H9 (cell line): ENCODE data around the gene NRG3. TPM values are rescaled to one million over a fixed set of nuclear protein-coding genes. Genes with fewer than 3 reads are reported as not detected.

ENCODE experiments used
- DNase-seq: peaks from one replicate; pipeline ENCODE4 v3.0.0-alpha.2; 2017
- H2AFZ ChIP-seq: one replicate; pipeline ENCODE4 v1.6.1; 2013; ENCODE audit warnings: mild to moderate bottlenecking, low read length, control low read depth, moderate library complexity
- H2AK5ac ChIP-seq: 2 replicates; pipeline ENCODE4 v1.6.1; 2013; ENCODE audit warnings: low read length, control low read depth, mixed read lengths; ENCODE audit not compliant: insufficient read length
- H2BK120ac ChIP-seq: one replicate; pipeline ENCODE4 v1.6.1; 2013; ENCODE audit warnings: low read depth, mild to moderate bottlenecking, low read length, control low read depth, inconsistent platforms; ENCODE audit not compliant: poor library complexity, severe bottlenecking
- H2BK12ac ChIP-seq: 2 replicates; pipeline ENCODE4 v1.6.1; 2013; ENCODE audit warnings: low read length, control low read depth, mixed read lengths, low read depth; ENCODE audit not compliant: insufficient read length
- H2BK15ac ChIP-seq: 2 replicates; pipeline ENCODE4 v1.6.1; 2013; ENCODE audit warnings: low read depth, low read length, control low read depth
- H2BK20ac ChIP-seq: one replicate; pipeline ENCODE4 v1.6.1; 2013; ENCODE audit warnings: low read depth, mild to moderate bottlenecking, low read length, control low read depth, inconsistent platforms; ENCODE audit not compliant: poor library complexity, severe bottlenecking
- H2BK5ac ChIP-seq: 2 replicates; pipeline ENCODE4 v1.6.1; 2013; ENCODE audit warnings: low read length, control low read depth, mixed read lengths; ENCODE audit not compliant: insufficient read length
- H3K14ac ChIP-seq: 2 replicates; pipeline ENCODE4 v1.6.1; 2013; ENCODE audit warnings: low read length, control low read depth; ENCODE audit not compliant: insufficient read depth
- H3K18ac ChIP-seq: 2 replicates; pipeline ENCODE4 v1.6.1; 2013; ENCODE audit warnings: low read depth, mild to moderate bottlenecking, mixed read lengths, low read length, control low read depth; ENCODE audit not compliant: insufficient read length
- H3K23ac ChIP-seq: 2 replicates; pipeline ENCODE4 v1.6.1; 2013; ENCODE audit warnings: low read length, control low read depth, mixed read lengths, low read depth; ENCODE audit not compliant: insufficient read length
- H3K23me2 ChIP-seq: 2 replicates; pipeline ENCODE4 v1.6.1; 2013; ENCODE audit warnings: low read depth, mild to moderate bottlenecking, mixed read lengths, low read length, control low read depth; ENCODE audit not compliant: insufficient read length, poor library complexity, severe bottlenecking
- H3K27ac ChIP-seq: 2 replicates; pipeline ENCODE4 v1.5.1; 2013; ENCODE audit warnings: low read length, control low read depth, mixed read lengths, low read depth; ENCODE audit not compliant: insufficient read length
- H3K27me3 ChIP-seq: 2 replicates; pipeline ENCODE4 v1.6.1; 2013; ENCODE audit warnings: low read length, control low read depth, inconsistent platforms; ENCODE audit not compliant: insufficient read depth
- H3K4ac ChIP-seq: 2 replicates; pipeline ENCODE4 v1.6.1; 2013; ENCODE audit warnings: low read depth, mild to moderate bottlenecking, control low read depth, inconsistent platforms, low read length, moderate library complexity
- H3K4me1 ChIP-seq: 2 replicates; pipeline ENCODE4 v1.6.1; 2013; ENCODE audit warnings: low read length, control low read depth, inconsistent platforms; ENCODE audit not compliant: insufficient read depth
- H3K4me2 ChIP-seq: 2 replicates; pipeline ENCODE4 v1.6.1; 2013; ENCODE audit warnings: low read length, control low read depth, mixed read lengths; ENCODE audit not compliant: insufficient read length, insufficient read depth
- H3K56ac ChIP-seq: 2 replicates; pipeline ENCODE4 v1.6.1; 2013; ENCODE audit warnings: low read depth, mild to moderate bottlenecking, mixed read lengths, low read length, control low read depth; ENCODE audit not compliant: insufficient read length
- H3K79me1 ChIP-seq: 2 replicates; pipeline ENCODE4 v1.6.1; 2013; ENCODE audit warnings: low read depth, mild to moderate bottlenecking, moderate library complexity, low read length, control low read depth, inconsistent platforms; ENCODE audit not compliant: insufficient read depth, poor library complexity, severe bottlenecking
- H3K79me2 ChIP-seq: 2 replicates; pipeline ENCODE4 v1.6.1; 2013; ENCODE audit warnings: low read length, control low read depth, inconsistent platforms; ENCODE audit not compliant: insufficient read depth
- H3K9ac ChIP-seq: 2 replicates; pipeline ENCODE4 v1.6.1; 2013; ENCODE audit warnings: low read length, control low read depth, mixed read lengths; ENCODE audit not compliant: insufficient read length; ENCODE audit errors: extremely low read depth
- H3K9me3 ChIP-seq: one replicate; pipeline ENCODE4 v1.6.1; 2013; ENCODE audit warnings: low read depth, low read length, inconsistent platforms; ENCODE audit not compliant: control insufficient read depth
- H3T11ph ChIP-seq: one replicate; pipeline ENCODE4 v1.6.1; 2013; ENCODE audit warnings: mild to moderate bottlenecking, low read length, control low read depth, inconsistent platforms
- H4K20me1 ChIP-seq: one replicate; pipeline ENCODE4 v1.6.1; 2013; ENCODE audit not compliant: control insufficient read depth, insufficient read length, insufficient read depth
- H4K5ac ChIP-seq: 2 replicates; pipeline ENCODE4 v1.6.1; 2013; ENCODE audit warnings: low read depth, mild to moderate bottlenecking, mixed read lengths, low read length, control low read depth; ENCODE audit not compliant: insufficient read length
- H4K8ac ChIP-seq: replicated peaks from 2 replicates; pipeline ENCODE4 v1.6.1; 2013; ENCODE audit warnings: low read length, control low read depth, mixed read lengths, low read depth; ENCODE audit not compliant: insufficient read length
- H4K91ac ChIP-seq: 2 replicates; pipeline ENCODE4 v1.6.1; 2013; ENCODE audit warnings: low read depth, mild to moderate bottlenecking, moderate library complexity, mixed read lengths, low read length, control low read depth; ENCODE audit not compliant: insufficient read length
- H3K27ac Mint-ChIP-seq, 3 experiments: 2 replicates in 2 of 3; 3 replicates in 1 of 3; pipeline ENCODE4 v1.8.0; 2020 to 2021; ENCODE audit warnings: mixed read lengths in 3 of 3, mild to moderate bottlenecking in 1 of 3, moderate library complexity in 1 of 3
- H3K27me3 Mint-ChIP-seq: 2 replicates; pipeline ENCODE4 v1.8.0; 2021; ENCODE audit warnings: low read depth, mild to moderate bottlenecking, moderate library complexity, mixed read lengths
- H3K36me3 Mint-ChIP-seq, 3 experiments: 2 replicates in 2 of 3; 3 replicates in 1 of 3; pipeline ENCODE4 v1.8.0; 2020 to 2021; ENCODE audit warnings: low read depth in 3 of 3, mixed read lengths in 3 of 3; ENCODE audit not compliant: insufficient read depth in 1 of 3
- H3K4me1 Mint-ChIP-seq, 2 experiments: 2 replicates each; pipeline ENCODE4 v1.8.0; 2020; ENCODE audit warnings: mixed read lengths in 2 of 2
- H3K4me3 Mint-ChIP-seq, 2 experiments: 2 replicates in 1 of 2; 3 replicates in 1 of 2; pipeline ENCODE4 v1.8.0; 2020 to 2021; ENCODE audit warnings: mild to moderate bottlenecking in 2 of 2, mixed read lengths in 2 of 2, moderate library complexity in 1 of 2
- H3K9me3 Mint-ChIP-seq, 2 experiments: 2 replicates in 1 of 2; 3 replicates in 1 of 2; pipeline ENCODE4 v1.8.0; 2020; ENCODE audit warnings: mild to moderate bottlenecking in 2 of 2, mixed read lengths in 2 of 2, moderate library complexity in 1 of 2
- CTCF ChIP-seq: fragments of 200-600 bp; sonication (generic); conservative IDR thresholded peaks from 3 replicates; pipeline ENCODE4 v1.8.0; 2021; ENCODE audit warnings: antibody characterized with exemption, mild to moderate bottlenecking
- WGBS: extraction: QIAGEN DNeasy Blood & Tissue Kit; methylation state at CpG from one replicate; pipeline ENCODE4 v1.1.7; 2013; ENCODE audit warnings: missing lambda C conversion rate, low lambda C conversion rate, mixed read lengths; ENCODE audit not compliant: insufficient read length; ENCODE audit errors: extremely low coverage; 5-methylcytosine and 5-hydroxymethylcytosine counted together
- total RNA-seq: library from RNA; stranded (reverse); gene quantifications from 2 replicates; pipeline ENCODE4 v1.2.1, GENCODE V29; 2021

NRG3 gene
- total RNA-seq, 1 experiment from 2014 or later = 1.6 TPM

- no peak for DNase-seq
- H3K23ac ChIP-seq = no peak overlapping the region
- H3K9ac ChIP-seq = no peak overlapping the region
- H3K4ac ChIP-seq = no peak overlapping the region
- Mint-ChIP-seq H3K27ac (no peak overlapping the region; a peak in 1 of 7 replicates), H3K36me3 (peaks cover 0 to 2% (median 0%) of the 10 kb centered on the region in 3 experiments; a peak in 1 of 7 replicates), H3K4me1 (peaks cover 18 to 25% of the 10 kb centered on the region in 2 experiments), H3K4me3 (no peak overlapping the region), H3K9me3 (no peaks in the 10 kb centered on the region), H3K27me3 (no peaks in the 10 kb centered on the region)
- peaks cover 6% of the 10 kb centered on the region; the same call in 1 of the 2 replicates for H3K4me1 ChIP-seq
- no peak overlapping the region for H3T11ph ChIP-seq
- H3K56ac ChIP-seq = no peak overlapping the region
- H3K27me3 ChIP-seq = no peaks in the 10 kb centered on the region; the same call in 1 of the 2 replicates
- H3K27ac ChIP-seq = no peak overlapping the region
- H3K79me1 ChIP-seq = no peaks in the 10 kb centered on the region
- no peak overlapping the region for H2BK12ac ChIP-seq
- H2BK15ac ChIP-seq = no peak overlapping the region
- H3K79me2 ChIP-seq = no peaks in the 10 kb centered on the region
- H3K18ac ChIP-seq = no peak overlapping the region
- H3K4me2 ChIP-seq = no peak overlapping the region
- no peak overlapping the region for H4K5ac ChIP-seq
- no peak overlapping the region for H3K14ac ChIP-seq
- no peak for TF ChIP-seq CTCF
- H2AFZ ChIP-seq = no peak overlapping the region
- WGBS = no CpG with 5 or more reads among the region's 3 CpGs
- no peaks in the 10 kb centered on the region for H3K23me2 ChIP-seq
- no peak overlapping the region for H2BK20ac ChIP-seq
- H4K91ac ChIP-seq = no peak overlapping the region
- no peak overlapping the region for H2BK120ac ChIP-seq
- H3K9me3 ChIP-seq = no peaks in the 10 kb centered on the region
- H2AK5ac ChIP-seq = no peak overlapping the region
- H4K8ac ChIP-seq = no peak overlapping the region
- H4K20me1 ChIP-seq = no peaks in the 10 kb centered on the region
- no peak overlapping the region for H2BK5ac ChIP-seq
Measured at GRCh38 chr10:81911328-81911727, 36.3 kb downstream of the NRG3 start.
